Mesendoderm (in vitro differentiated cells): ENCODE measurements around the gene MACC1.
"Not testable (repeated sequence)": the region's sequence is repeated elsewhere in the genome, so short reads cannot be mapped to it uniquely, and the experiment has no call there.

Experiments used
- DNase-seq: peaks from one replicate; pipeline ENCODE4 v3.0.0; 2013
- H2AK5ac ChIP-seq: 2 replicates; pipeline ENCODE4 v1.6.1; 2013; ENCODE audit warnings: low read length, inconsistent platforms
- H2BK120ac ChIP-seq: 2 replicates; pipeline ENCODE4 v1.6.1; 2013; ENCODE audit warnings: low read depth, mild to moderate bottlenecking, low read length, moderate library complexity, mixed read lengths
- H2BK15ac ChIP-seq: replicated peaks from 2 replicates; pipeline ENCODE4 v1.6.1; 2013; ENCODE audit warnings: low read depth, mild to moderate bottlenecking, moderate library complexity
- H2BK5ac ChIP-seq: 2 replicates; pipeline ENCODE4 v1.6.1; 2013; ENCODE audit warnings: low read length, inconsistent platforms
- H3K18ac ChIP-seq: 2 replicates; pipeline ENCODE4 v1.6.1; 2013; ENCODE audit warnings: mild to moderate bottlenecking, low read length, mixed read lengths
- H3K23ac ChIP-seq: one replicate; pipeline ENCODE4 v1.6.1; 2013; ENCODE audit warnings: low read length
- H3K27ac ChIP-seq: 2 replicates; pipeline ENCODE4 v1.5.1; 2013; ENCODE audit warnings: low read depth, mild to moderate bottlenecking, inconsistent platforms, low read length, moderate library complexity
- H3K27me3 ChIP-seq: 2 replicates; pipeline ENCODE4 v1.6.1; 2013; ENCODE audit warnings: low read length, control low read depth, mild to moderate bottlenecking, inconsistent platforms; ENCODE audit not compliant: insufficient read depth, poor library complexity
- H3K36me3 ChIP-seq: 2 replicates; pipeline ENCODE4 v1.6.1; 2013; ENCODE audit warnings: low read length, inconsistent platforms; ENCODE audit not compliant: control insufficient read depth, insufficient read depth
- H3K4ac ChIP-seq: one replicate; pipeline ENCODE4 v1.6.1; 2013; ENCODE audit warnings: low read depth, mild to moderate bottlenecking, low read length, moderate library complexity
- H3K4me1 ChIP-seq: 2 replicates; pipeline ENCODE4 v1.6.1; 2013; ENCODE audit warnings: low read depth, low read length, inconsistent platforms; ENCODE audit not compliant: control insufficient read depth
- H3K4me2 ChIP-seq: 2 replicates; pipeline ENCODE4 v1.6.1; 2013; ENCODE audit warnings: low read length
- H3K4me3 ChIP-seq: 2 replicates; pipeline ENCODE4 v1.5.1; 2013; ENCODE audit warnings: mild to moderate bottlenecking, low read length
- H3K56ac ChIP-seq: one replicate; pipeline ENCODE4 v1.6.1; 2013; ENCODE audit warnings: low read length
- H3K79me1 ChIP-seq: 2 replicates; pipeline ENCODE4 v1.6.1; 2013; ENCODE audit warnings: low read length, inconsistent platforms
- H3K79me2 ChIP-seq: 2 replicates; pipeline ENCODE4 v1.6.1; 2013; ENCODE audit warnings: mild to moderate bottlenecking, low read length; ENCODE audit not compliant: control insufficient read depth, insufficient read depth
- H3K9ac ChIP-seq: 2 replicates; pipeline ENCODE4 v1.6.1; 2013; ENCODE audit warnings: low read length, inconsistent platforms
- H4K5ac ChIP-seq: one replicate; pipeline ENCODE4 v1.6.1; 2013; ENCODE audit warnings: low read length
- H4K8ac ChIP-seq: one replicate; pipeline ENCODE4 v1.6.1; 2013; ENCODE audit warnings: low read depth, mild to moderate bottlenecking, control low read depth, low read length, moderate library complexity
- WGBS: extraction: QIAGEN DNeasy Blood & Tissue Kit; methylation state at CpG from one replicate; pipeline ENCODE4 v1.1.7; 2013; ENCODE audit warnings: low lambda C conversion rate, missing lambda C conversion rate; ENCODE audit not compliant: insufficient coverage; ENCODE audit errors: extremely low coverage; 5-methylcytosine and 5-hydroxymethylcytosine counted together

Gene MACC1

DNA sequence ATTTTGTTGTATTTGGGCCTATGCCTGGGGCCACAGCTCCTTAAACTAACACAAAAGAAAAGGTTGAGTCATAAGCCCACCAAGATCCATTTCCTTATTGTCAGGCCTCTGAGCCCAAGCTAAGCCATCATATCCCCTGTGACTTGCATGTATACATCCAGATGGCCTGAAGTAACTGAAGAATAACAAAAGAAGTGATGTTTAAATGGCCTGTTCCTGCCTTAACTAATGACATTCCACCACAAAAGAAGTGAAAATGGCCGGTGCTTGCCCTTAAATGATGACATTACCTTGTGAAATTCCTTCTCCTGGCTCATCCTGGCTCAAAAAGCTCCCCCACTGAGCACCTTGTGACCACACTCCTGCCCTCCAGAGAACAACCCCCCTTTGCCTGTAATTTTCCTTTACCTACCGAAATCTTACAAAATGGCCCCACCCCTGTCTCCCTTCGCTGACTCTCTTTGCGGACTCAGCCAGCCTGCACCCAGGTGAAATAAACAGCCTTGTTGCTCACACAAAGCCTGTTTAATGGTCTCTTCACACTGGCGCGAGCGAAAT, 96.5 kb downstream of the MACC1 start:
- not testable (repeated sequence) for H3K36me3 ChIP-seq, H3K4me3 ChIP-seq, H4K5ac ChIP-seq, H2BK15ac ChIP-seq, H3K23ac ChIP-seq, H3K27me3 ChIP-seq, H2AK5ac ChIP-seq, H3K79me1 ChIP-seq, H3K4me1 ChIP-seq, H3K79me2 ChIP-seq, H3K4me2 ChIP-seq
- peak overlapping the region; percentile 95 for H3K56ac ChIP-seq
- DNase-seq: peak; percentile 96
- WGBS: no CpG with 5 or more reads among the region's 7 CpGs
- H3K4ac ChIP-seq: peak overlapping the region; percentile 96
- H3K9ac ChIP-seq: peak overlapping the region; percentile 91
- H3K27ac ChIP-seq: peak overlapping the region; percentile 97
- peak overlapping the region; percentile 94 for H2BK120ac ChIP-seq
- H4K8ac ChIP-seq: peak overlapping the region; percentile 28
- peak overlapping the region; percentile 99 for H3K18ac ChIP-seq
- peak overlapping the region; percentile 38 for H2BK5ac ChIP-seq

DNA sequence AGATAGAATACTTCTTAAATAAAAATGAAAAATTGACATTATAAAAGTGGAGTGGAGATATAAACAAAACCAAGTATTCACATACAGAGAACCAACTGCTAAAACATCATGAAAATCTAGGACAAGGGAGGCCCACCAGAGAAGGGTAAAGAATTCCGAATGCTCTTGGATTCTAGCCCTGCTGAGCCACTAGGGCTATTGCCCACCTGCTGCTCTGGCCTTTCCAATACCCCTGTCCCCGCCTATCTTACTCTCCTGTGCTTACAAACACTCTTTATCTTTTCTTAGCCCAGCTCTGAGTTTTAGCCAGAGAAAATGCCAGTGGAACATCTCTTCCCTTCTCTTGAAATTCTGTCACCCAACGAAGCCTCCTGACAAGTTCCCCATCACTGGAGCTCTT, 100.3 kb downstream of the MACC1 start:
- no CpG with 5 or more reads among the region's 3 CpGs for WGBS
- H3K4me2 ChIP-seq: no peak overlapping the region
- no peak overlapping the region for H3K23ac ChIP-seq
- peak; percentile 77 for DNase-seq
- H3K27me3 ChIP-seq: no peaks in the 10 kb centered on the region
- no peak overlapping the region for H3K27ac ChIP-seq
- no peak overlapping the region for H2BK120ac ChIP-seq
- no peak overlapping the region for H2BK15ac ChIP-seq
- H3K56ac ChIP-seq: no peak overlapping the region
- no peak overlapping the region for H3K4me3 ChIP-seq
- H3K36me3 ChIP-seq: no peaks in the 10 kb centered on the region
- H4K5ac ChIP-seq: no peak overlapping the region
- peak overlapping the region; percentile 76 for H4K8ac ChIP-seq
- H3K4me1 ChIP-seq: peaks cover 10% of the 10 kb centered on the region
- H3K79me1 ChIP-seq: peaks cover 3% of the 10 kb centered on the region
- no peak overlapping the region for H3K4ac ChIP-seq
- no peak overlapping the region for H3K9ac ChIP-seq
- no peak overlapping the region for H2BK5ac ChIP-seq
- peaks cover 6% of the 10 kb centered on the region for H3K79me2 ChIP-seq
- H2AK5ac ChIP-seq: no peak overlapping the region
- peak overlapping the region; percentile 83 for H3K18ac ChIP-seq

DNA sequence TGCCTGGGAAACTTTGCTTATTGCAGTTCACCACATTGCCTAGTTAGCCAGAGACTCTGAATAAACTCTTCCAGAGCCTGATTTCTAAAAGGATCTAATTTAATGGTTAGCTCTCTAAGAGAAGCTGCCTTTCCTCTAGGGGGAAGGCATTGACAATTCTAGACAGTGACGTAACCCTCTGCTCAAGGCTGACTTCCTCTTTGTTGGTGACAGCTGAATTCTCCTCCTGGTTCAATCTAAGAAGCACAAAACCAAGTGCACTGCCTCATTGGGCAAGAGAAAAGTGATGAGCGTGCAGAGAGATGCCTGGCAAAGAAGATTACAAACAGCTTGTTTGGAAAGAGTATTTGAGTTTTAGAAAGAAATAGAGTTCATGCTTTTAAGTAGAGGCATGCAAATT, 102.7 kb downstream of the MACC1 start:
- Histone ChIP-seq H3K23ac (no peak overlapping the region), H3K4ac (peak overlapping the region; percentile 70), H2BK120ac (no peak overlapping the region), H3K27ac (no peak overlapping the region), H3K36me3 (no peaks in the 10 kb centered on the region), H3K27me3 (no peaks in the 10 kb centered on the region), H3K18ac (peak overlapping the region; percentile 45), H3K4me3 (no peak overlapping the region), H3K56ac (no peak overlapping the region), H3K79me2 (peaks cover 4% of the 10 kb centered on the region), H2AK5ac (no peak overlapping the region), H4K8ac (no peak overlapping the region), H3K4me1 (peaks cover 8% of the 10 kb centered on the region), H4K5ac (no peak overlapping the region), H3K4me2 (no peak overlapping the region), H3K9ac (no peak overlapping the region), H2BK5ac (no peak overlapping the region), H3K79me1 (peaks cover 3% of the 10 kb centered on the region), H2BK15ac (no peak overlapping the region)
- peak; percentile 83 for DNase-seq
- no CpG with 5 or more reads among the region's 2 CpGs for WGBS

DNA sequence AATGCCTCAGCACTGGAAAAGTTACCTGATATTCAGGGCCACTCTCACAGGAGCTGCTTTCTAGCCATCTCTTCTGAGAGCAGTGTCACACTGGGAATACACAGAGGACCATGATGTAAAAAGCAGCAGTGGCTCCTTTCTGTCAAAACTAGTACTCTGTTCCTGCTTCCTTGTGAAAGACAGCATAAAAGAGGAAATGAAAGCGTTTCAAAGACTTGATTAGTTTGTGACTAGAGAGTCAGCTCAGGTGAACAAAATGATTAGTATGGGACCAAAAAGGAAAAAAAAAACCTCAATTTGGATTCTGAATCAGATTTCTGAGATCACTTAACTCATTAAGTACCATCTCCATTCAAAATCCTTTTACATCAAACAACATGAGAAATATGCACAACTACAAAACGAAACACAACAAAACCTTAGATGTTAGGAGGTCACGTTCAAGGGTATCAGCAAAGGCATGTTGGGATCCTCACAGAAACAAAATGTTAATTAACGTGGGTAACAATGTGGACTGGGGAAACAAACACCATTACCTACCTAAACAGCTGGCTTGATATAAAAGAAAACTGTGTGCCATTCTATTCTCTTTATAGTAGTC, 103.7 kb downstream of the MACC1 start:
- no peak overlapping the region for H2AK5ac ChIP-seq
- peaks cover 2% of the 10 kb centered on the region for H3K79me1 ChIP-seq
- no peak overlapping the region for H3K4me2 ChIP-seq
- peak overlapping the region; percentile 27 for H3K56ac ChIP-seq
- no peak overlapping the region for H4K8ac ChIP-seq
- H3K79me2 ChIP-seq: peaks cover 1% of the 10 kb centered on the region
- no peaks in the 10 kb centered on the region for H3K36me3 ChIP-seq
- H3K4ac ChIP-seq: no peak overlapping the region
- no peak overlapping the region for H2BK15ac ChIP-seq
- H3K4me3 ChIP-seq: no peak overlapping the region
- H2BK120ac ChIP-seq: peak overlapping the region; percentile 88
- H3K18ac ChIP-seq: peak overlapping the region; percentile 60
- H3K9ac ChIP-seq: no peak overlapping the region
- no peak overlapping the region for H4K5ac ChIP-seq
- 100% methylated on average over 1 of the region's 4 CpGs for WGBS
- peaks cover 6% of the 10 kb centered on the region for H3K4me1 ChIP-seq
- H3K27me3 ChIP-seq: no peaks in the 10 kb centered on the region
- H3K23ac ChIP-seq: no peak overlapping the region
- peak overlapping the region; percentile 14 for H3K27ac ChIP-seq
- DNase-seq: no peak
- H2BK5ac ChIP-seq: no peak overlapping the region

DNA sequence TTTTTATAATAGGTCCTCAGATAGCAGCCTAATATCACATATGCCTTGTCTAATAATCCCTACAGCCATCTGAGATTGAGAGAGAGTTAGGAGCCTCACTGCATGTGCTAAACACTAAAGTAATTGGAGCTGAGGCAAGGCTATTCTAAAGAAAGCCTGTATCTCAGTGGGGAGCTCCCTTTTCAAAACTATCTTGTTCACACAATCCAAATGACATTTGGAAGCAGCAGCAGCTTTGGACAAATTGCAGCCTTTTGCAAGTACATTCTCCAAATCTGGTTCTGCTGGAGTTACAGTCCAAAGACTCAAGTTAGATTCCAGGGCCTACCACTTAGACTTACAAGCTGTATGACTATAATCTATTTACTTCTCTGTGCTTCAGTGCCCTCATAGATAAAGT, 104.5 kb downstream of the MACC1 start:
- Histone ChIP-seq H3K4ac (no peak overlapping the region), H3K36me3 (no peaks in the 10 kb centered on the region), H3K4me1 (peaks cover 5% of the 10 kb centered on the region), H3K4me3 (no peak overlapping the region), H3K27ac (no peak overlapping the region), H4K5ac (no peak overlapping the region), H3K56ac (no peak overlapping the region), H2BK15ac (no peak overlapping the region), H3K79me1 (peaks cover under 1% of the 10 kb centered on the region), H4K8ac (no peak overlapping the region), H3K79me2 (no peaks in the 10 kb centered on the region), H3K18ac (no peak overlapping the region), H2BK120ac (no peak overlapping the region), H3K9ac (no peak overlapping the region), H3K27me3 (no peaks in the 10 kb centered on the region), H3K4me2 (no peak overlapping the region), H2AK5ac (no peak overlapping the region), H3K23ac (no peak overlapping the region), H2BK5ac (no peak overlapping the region)
- DNase-seq: peak; percentile 48
